ENCODE data around the gene EDARADD.

- TF ChIP-seq JUN (CRISPR knock-in tag; IDR thresholded peaks at IDR 0.05) = no peak
- TF ChIP-seq MYC (CRISPR knock-in tag; IDR thresholded peaks at IDR 0.05; ENCODE audit: borderline replicate concordance) = no peak
- TF ChIP-seq RAD21 (CRISPR knock-in tag; IDR thresholded peaks at IDR 0.05) = no peak
- no peak for TF ChIP-seq ARID4A (CRISPR knock-in tag; IDR thresholded peaks at IDR 0.05; ENCODE audit: borderline replicate concordance)
- no peak for TF ChIP-seq YEATS4 (CRISPR knock-in tag; IDR thresholded peaks at IDR 0.05; ENCODE audit: borderline replicate concordance)
- no peak for TF ChIP-seq RAD51 (IDR thresholded peaks at IDR 0.05; ENCODE audit: borderline replicate concordance)
- TF ChIP-seq E2F1 (CRISPR knock-in tag; IDR thresholded peaks at IDR 0.05) = no peak
- TF ChIP-seq NFE2 (CRISPR knock-in tag; IDR thresholded peaks at IDR 0.05) = no peak
- TF ChIP-seq TRAFD1 (CRISPR knock-in tag; IDR thresholded peaks at IDR 0.05; ENCODE audit: borderline replicate concordance) = no peak
- TF ChIP-seq KIAA2018 (CRISPR knock-in tag; IDR thresholded peaks at IDR 0.05; ENCODE audit: borderline replicate concordance) = no peak
Observed at GRCh38 chr1:236471653-236472052, 77.6 kb downstream of the EDARADD start.

Data from HepG2 (cell line).